Measurements from ENCODE around the gene GRIN2C.

GRCh38 chr17:74805591-74805991 lies 54.1 kb downstream of the GRIN2C start:
- TF ChIP-seq CTCF (IDR thresholded peaks at IDR 0.05) (no peak), EZH2 (IDR thresholded peaks at IDR 0.05; ENCODE audit: borderline replicate concordance, insufficient read depth, low read depth, low read length, poor library complexity, severe bottlenecking) (no peak)
